GM10248 (cell line): ENCODE measurements around the gene ANGPTL4.
"Not testable (repeated sequence)": the region's sequence is repeated elsewhere in the genome, so short reads cannot be mapped to it uniquely, and the experiment has no call there.

Source experiments
- CTCF ChIA-PET: fragments of 300-600 bp; sonication (Branson Sonifier 250); formaldehyde crosslinking; extraction: SDS; loops from one replicate; lab custom pipeline; 2021; ENCODE audit warnings: antibody characterized with exemption; lab: Yijun Ruan, JAX
- POLR2A ChIA-PET: fragments of 350-650 bp; sonication (Branson Sonifier 250); formaldehyde crosslinking; extraction: SDS; loops from one replicate; lab custom pipeline; 2020; ENCODE audit warnings: antibody characterized with exemption; lab: Yijun Ruan, JAX
- DNase-seq: peaks from one replicate; pipeline ENCODE4 v3.0.0; 2012; ENCODE audit errors: extremely low spot score
- TF ChIP-seq, protein P1 (sequence below): IDR thresholded peaks from 2 replicates; pipeline ENCODE4 v1.5.1; 2012; ENCODE audit warnings: mild to moderate bottlenecking, low read depth; ENCODE audit errors: extremely low read depth, missing control alignments, control extremely low read depth

Gene ANGPTL4

DNA sequence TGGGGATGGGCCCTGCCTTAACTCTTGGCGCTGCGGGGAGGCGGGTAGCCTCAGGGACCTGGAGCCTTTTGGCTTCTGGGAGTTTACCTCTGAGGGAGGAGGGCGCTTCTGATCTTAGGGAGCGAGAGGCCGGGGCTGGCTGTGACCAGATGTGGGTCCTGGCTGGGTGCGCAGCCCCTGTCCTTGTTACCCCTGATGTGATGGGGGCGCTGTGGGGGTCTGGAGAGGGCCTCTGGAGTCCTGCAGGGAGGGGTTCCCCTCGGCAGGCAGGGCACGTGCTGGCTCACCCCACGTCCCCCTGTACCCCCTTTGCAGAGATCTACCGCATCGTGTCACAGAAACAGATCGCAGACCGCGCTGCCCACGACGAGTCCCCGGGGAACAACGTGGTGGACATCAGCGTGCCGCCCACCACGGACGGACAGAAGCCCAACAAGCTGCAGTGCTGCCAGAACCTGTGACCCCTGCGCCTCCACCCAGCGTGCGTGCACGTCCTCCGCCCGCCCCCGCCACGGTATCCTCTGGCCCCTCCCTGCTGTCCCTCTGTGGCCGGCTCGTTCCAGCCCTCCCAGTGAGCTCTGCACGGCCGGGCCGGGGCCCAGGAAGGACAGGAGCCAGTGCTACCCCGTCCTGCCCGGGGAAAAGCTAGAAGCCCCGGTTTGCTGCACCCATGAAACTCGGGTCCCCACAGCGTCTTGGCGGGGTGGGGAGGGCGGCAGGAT, 39.3 kb downstream of the ANGPTL4 start:
- ChIA-PET POLR2A (no interaction called here), CTCF (interaction anchor here (1.0 kb wide), 1 partner anchor 10 kb away, joined by 3 read pairs; the partner anchor contains the start of gene MARCHF2)
- TF ChIP-seq, protein P1, sequence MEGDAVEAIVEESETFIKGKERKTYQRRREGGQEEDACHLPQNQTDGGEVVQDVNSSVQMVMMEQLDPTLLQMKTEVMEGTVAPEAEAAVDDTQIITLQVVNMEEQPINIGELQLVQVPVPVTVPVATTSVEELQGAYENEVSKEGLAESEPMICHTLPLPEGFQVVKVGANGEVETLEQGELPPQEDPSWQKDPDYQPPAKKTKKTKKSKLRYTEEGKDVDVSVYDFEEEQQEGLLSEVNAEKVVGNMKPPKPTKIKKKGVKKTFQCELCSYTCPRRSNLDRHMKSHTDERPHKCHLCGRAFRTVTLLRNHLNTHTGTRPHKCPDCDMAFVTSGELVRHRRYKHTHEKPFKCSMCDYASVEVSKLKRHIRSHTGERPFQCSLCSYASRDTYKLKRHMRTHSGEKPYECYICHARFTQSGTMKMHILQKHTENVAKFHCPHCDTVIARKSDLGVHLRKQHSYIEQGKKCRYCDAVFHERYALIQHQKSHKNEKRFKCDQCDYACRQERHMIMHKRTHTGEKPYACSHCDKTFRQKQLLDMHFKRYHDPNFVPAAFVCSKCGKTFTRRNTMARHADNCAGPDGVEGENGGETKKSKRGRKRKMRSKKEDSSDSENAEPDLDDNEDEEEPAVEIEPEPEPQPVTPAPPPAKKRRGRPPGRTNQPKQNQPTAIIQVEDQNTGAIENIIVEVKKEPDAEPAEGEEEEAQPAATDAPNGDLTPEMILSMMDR, result no peak
- no peak for DNase-seq

DNA sequence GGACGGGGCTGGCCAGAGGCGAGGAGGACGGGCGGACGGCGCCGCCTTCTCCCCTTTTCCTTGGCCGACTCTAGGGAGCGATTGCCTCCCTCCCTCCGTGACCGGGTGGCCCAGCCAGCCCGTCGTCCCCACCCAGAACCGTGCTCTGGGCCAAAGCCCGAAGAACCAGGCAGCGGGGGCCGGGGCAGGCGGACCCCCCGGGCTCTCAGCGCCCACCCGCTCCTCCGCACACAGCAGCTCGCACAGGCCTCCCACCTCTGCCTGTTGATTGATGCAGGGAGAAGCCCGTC, 39.8 kb downstream of the ANGPTL4 start:
- TF ChIP-seq, protein P1, result no peak
- DNase-seq, result no peak
- POLR2A ChIA-PET, result no interaction called here
- CTCF ChIA-PET, result interaction anchor here (1.0 kb wide), 1 partner anchor 9 kb away, joined by 3 read pairs; the partner anchor contains the start of gene MARCHF2

DNA sequence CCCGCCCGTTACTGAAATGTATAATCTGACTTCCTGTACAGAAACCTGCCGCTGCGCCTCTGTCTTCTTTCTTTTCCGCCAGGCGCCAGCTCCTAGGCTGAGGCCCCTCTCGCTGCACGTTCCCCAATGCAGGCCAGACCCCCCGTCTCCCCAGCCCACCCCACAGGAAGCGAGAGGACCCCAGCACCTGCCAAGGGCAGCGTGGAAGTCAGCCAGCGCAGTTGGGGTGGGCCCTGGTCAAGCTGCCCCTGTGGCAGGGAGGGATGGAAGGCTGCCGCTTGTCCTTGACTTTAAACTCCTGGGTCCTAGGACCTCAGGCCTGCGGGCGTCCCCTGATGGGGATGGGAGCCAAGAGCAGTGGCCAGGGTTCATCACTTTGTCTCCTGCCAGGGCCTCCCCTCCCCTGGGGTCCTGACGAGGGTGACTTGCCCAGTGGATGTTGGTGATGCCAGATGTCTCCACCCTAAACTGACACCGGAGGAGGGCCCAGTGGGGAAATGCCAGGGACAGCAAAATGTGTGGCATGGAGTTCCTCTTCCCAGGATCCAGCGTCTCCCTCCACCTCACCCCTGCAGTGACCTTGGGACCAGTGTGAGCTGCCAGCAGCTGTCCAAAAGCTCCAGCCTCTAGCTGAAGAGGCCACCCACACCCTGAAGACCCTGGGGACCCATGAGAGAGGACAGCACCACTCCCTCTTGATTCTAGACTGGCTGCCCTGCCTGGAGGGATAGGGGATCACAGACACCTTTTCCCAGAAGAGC, 40.6 kb downstream of the ANGPTL4 start:
- CTCF ChIA-PET, result interaction anchor here (0.8 to 1.5 kb wide), 4 partner anchors 9 to 176 kb away, joined by 3 to 6 read pairs (median 4); no protein-coding TSS in a partner anchor
- POLR2A ChIA-PET, result no interaction called here
- DNase-seq, result no peak
- TF ChIP-seq, protein P1, result no peak

DNA sequence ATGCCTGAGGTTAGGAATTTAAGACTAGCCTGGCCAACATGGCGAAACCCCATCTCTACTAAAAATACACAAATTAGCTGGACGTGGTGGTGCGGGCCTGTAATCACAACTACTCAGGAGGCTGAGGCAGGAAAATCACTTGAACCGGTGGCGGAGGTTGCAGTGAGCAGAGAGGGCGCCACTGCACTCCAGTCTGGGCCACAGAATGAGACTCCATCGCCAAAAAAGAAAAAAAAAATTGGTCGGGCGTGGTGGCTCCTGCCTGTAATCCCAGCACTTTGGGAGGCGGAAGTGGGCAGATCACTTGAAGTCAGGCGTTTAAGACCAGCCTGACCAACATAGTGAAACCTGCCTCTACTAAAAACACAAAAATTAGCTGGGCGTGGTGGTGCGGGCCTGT, 46.8 kb downstream of the ANGPTL4 start:
- POLR2A ChIA-PET, result interaction anchor here (0.6 to 0.7 kb wide), 2 partner anchors 87 to 92 kb away, joined by 4 to 5 read pairs; partner anchors contain the start of gene PRAM1
- CTCF ChIA-PET, result interaction anchor here (0.8 to 4.2 kb wide), 3 partner anchors 13 to 167 kb away, joined by 3 to 24 read pairs (median 19); no protein-coding TSS in a partner anchor
- DNase-seq, result not testable (repeated sequence)

DNA sequence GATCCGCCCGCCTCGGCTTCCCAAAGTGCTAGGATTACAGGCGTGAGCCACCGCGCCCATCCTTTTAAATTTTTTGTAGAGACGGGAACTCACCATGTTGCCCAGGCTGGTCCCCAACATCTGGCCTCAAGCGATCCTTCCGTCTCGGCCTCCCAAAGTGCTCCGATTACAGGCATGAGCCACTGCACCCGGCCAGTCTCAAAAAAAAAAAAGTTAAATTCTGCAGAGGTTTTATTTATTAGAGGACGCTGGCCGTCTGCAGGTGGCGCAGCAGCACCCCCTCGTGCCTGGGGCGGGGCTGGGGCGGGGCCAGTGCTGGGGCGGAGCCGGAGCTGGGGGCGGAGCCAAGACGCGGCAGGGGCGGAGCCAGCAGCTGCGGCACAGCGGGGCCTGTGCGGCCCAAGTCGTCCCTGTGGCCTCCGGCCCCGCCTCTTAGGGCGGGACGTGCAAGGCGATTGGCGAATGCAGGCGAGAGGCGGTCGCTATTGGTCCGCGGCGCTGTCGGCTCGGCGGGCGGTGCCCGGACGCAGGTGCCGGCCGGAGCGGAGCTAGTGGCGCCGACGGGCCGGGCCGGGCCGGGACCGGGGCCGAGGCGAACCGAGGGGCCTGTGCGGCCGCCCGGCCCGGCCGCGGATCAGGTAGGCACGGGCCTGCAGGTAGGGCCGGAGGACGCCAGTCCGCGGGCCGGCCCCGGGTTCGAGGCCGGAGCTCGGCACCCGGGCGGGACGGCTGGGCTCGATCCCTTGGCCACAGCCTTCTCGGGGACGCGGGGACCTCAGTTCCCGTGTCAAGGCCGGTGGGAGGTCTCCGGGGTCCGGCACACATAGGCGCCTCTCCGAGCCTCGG, 49.1 kb downstream of the ANGPTL4 start, which contains the start of gene MARCHF2:
TSS of gene MARCHF2 (plus strand) at position 523 of the 846 bp plus-strand sequence. CDS start 8,536 bp downstream, outside the sequence.
- ChIA-PET POLR2A (interaction anchor here (0.6 to 1.7 kb wide), 3 partner anchors 22 to 37 kb away, joined by 3 to 7 read pairs (median 6); no protein-coding TSS in a partner anchor), CTCF (interaction anchor here (0.7 to 5.3 kb wide), 32 partner anchors 8 to 255 kb away, joined by 3 to 35 read pairs (median 6); partner anchors contain the start of genes HNRNPM, MYO1F, RAB11B and ZNF414)
- peak; percentile 100 for DNase-seq
- TF ChIP-seq, protein P1, result peak; percentile 55

DNA sequence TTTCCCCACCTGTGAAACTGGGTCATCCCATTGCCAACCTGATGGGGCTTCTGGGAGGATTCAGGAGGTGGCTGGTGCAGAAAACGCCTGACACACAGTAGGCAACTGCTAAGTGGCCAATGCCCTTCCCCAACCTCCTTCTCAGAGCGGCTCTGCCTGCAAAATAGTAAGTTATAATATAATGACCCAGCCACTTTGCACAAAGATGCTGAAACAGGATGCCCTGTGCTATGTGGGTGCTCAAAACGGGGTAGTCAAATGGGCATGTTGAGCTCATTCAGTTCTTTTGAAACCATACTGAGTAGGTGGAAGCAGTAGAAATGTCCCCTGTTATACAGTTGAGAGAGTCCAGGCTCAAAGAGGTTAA, 49.7 kb downstream of the ANGPTL4 start:
- ChIA-PET POLR2A (interaction anchor here (0.5 to 1.7 kb wide), 4 partner anchors 13 to 36 kb away, joined by 3 to 7 read pairs (median 4); no protein-coding TSS in a partner anchor), CTCF (interaction anchor here (0.7 to 5.3 kb wide), 32 partner anchors 8 to 255 kb away, joined by 3 to 35 read pairs (median 6); partner anchors contain the start of genes HNRNPM, MYO1F, RAB11B and ZNF414)
- TF ChIP-seq, protein P1, result no peak
- DNase-seq, result no peak
